Endodermal cell (in vitro differentiated cells): ENCODE measurements around the gene ZNRD2. TPM values are rescaled to one million over a fixed set of nuclear protein-coding genes. Genes with fewer than 3 reads are reported as not detected.

ENCODE experiments used
- DNase-seq: peaks from one replicate; pipeline ENCODE4 v3.0.0-alpha.2; 2017
- H3K27ac ChIP-seq: 2 replicates; pipeline ENCODE4 v1.5.1; 2013; ENCODE audit warnings: mild to moderate bottlenecking, low read depth, low read length, moderate library complexity
- H3K27me3 ChIP-seq: 2 replicates; pipeline ENCODE4 v1.6.1; 2013; ENCODE audit warnings: mild to moderate bottlenecking, low read length, moderate library complexity; ENCODE audit not compliant: insufficient read depth, control insufficient read depth, poor library complexity, severe bottlenecking
- H3K36me3 ChIP-seq: 2 replicates; pipeline ENCODE4 v1.7.0; 2013; ENCODE audit warnings: mild to moderate bottlenecking, low read length, moderate library complexity; ENCODE audit not compliant: control insufficient read depth, insufficient read depth
- H3K4me1 ChIP-seq: one replicate; pipeline ENCODE4 v1.7.0; 2013; ENCODE audit warnings: low read length; ENCODE audit not compliant: control insufficient read depth, insufficient read depth
- H3K4me3 ChIP-seq: 2 replicates; pipeline ENCODE4 v1.5.1; 2013; ENCODE audit warnings: mild to moderate bottlenecking, low read length, moderate library complexity
- H3K9ac ChIP-seq: 2 replicates; pipeline ENCODE4 v1.6.1; 2013; ENCODE audit warnings: mild to moderate bottlenecking, low read length, moderate library complexity; ENCODE audit not compliant: poor library complexity, severe bottlenecking; ENCODE audit errors: extremely low read depth
- H3K9me3 ChIP-seq: 2 replicates; pipeline ENCODE4 v1.6.1; 2013; ENCODE audit warnings: mild to moderate bottlenecking, low read length, moderate library complexity; ENCODE audit not compliant: control insufficient read depth
- H3K27ac Mint-ChIP-seq: 2 replicates; pipeline ENCODE4 v1.8.0; 2020; ENCODE audit warnings: mixed read lengths
- H3K27me3 Mint-ChIP-seq: 2 replicates; pipeline ENCODE4 v1.8.0; 2021; ENCODE audit warnings: mild to moderate bottlenecking, mixed read lengths; ENCODE audit not compliant: insufficient read depth
- H3K36me3 Mint-ChIP-seq: 2 replicates; pipeline ENCODE4 v1.8.0; 2020; ENCODE audit warnings: low read depth, mixed read lengths
- H3K4me1 Mint-ChIP-seq: 2 replicates; pipeline ENCODE4 v1.8.0; 2020; ENCODE audit warnings: mixed read lengths
- H3K4me3 Mint-ChIP-seq: 2 replicates; pipeline ENCODE4 v1.8.0; 2020; ENCODE audit warnings: mild to moderate bottlenecking, moderate library complexity, mixed read lengths
- H3K9me3 Mint-ChIP-seq: 2 replicates; pipeline ENCODE4 v1.8.0; 2020; ENCODE audit warnings: mild to moderate bottlenecking, mixed read lengths
- WGBS, 2 experiments: methylation state at CpG; one replicate each; pipeline versions ENCODE4 v1.1.5 to v1.1.7; 2013; ENCODE audit warnings: missing lambda C conversion rate in 2 of 2, mixed read lengths in 1 of 2; ENCODE audit not compliant: insufficient coverage in 1 of 2, insufficient read length in 1 of 2; 5-methylcytosine and 5-hydroxymethylcytosine counted together
- total RNA-seq, 2 donors: library from RNA; stranded (reverse); fragmentation: NEBNext Ultra II Directional in 1 of 2; extraction: Animal tissue kit (Norgen Biotek cat#: 25700) in 1 of 2; gene quantifications; 2 replicates in 1 of 2; 3 replicates in 1 of 2; pipeline ENCODE4 v1.2.1, GENCODE V29; 2021
- TF ChIP-seq, protein P1 (sequence below): fragments of 200-600 bp; sonication (generic); conservative IDR thresholded peaks from 2 replicates; pipeline ENCODE4 v1.5.0; 2021; ENCODE audit warnings: antibody characterized with exemption, mild to moderate bottlenecking

The ZNRD2 gene
- total RNA-seq, 2 donors from 2014 or later = 32.8 to 36.5 TPM

- Mint-ChIP-seq H3K27ac (peak overlapping the region; percentile 88), H3K4me3 (peak overlapping the region; percentile 82), H3K4me1 (peaks cover 12% of the 10 kb centered on the region), H3K27me3 (no peaks in the 10 kb centered on the region), H3K36me3 (peaks cover 22% of the 10 kb centered on the region), H3K9me3 (no peaks in the 10 kb centered on the region)
- peaks cover 8% of the 10 kb centered on the region for H3K4me1 ChIP-seq
- no peaks in the 10 kb centered on the region for H3K27me3 ChIP-seq
- peak overlapping the region; percentile 84 for H3K4me3 ChIP-seq
- H3K27ac ChIP-seq = peak overlapping the region; percentile 61
- peak overlapping the region; percentile 57 for H3K9ac ChIP-seq
- 3 to 5% methylated on average over 7 to 50 of the region's 50 CpGs for WGBS, 2 experiments
- H3K36me3 ChIP-seq = peaks cover 40% of the 10 kb centered on the region
- no peak for DNase-seq
- no peaks in the 10 kb centered on the region for H3K9me3 ChIP-seq
- TF ChIP-seq, protein P1, sequence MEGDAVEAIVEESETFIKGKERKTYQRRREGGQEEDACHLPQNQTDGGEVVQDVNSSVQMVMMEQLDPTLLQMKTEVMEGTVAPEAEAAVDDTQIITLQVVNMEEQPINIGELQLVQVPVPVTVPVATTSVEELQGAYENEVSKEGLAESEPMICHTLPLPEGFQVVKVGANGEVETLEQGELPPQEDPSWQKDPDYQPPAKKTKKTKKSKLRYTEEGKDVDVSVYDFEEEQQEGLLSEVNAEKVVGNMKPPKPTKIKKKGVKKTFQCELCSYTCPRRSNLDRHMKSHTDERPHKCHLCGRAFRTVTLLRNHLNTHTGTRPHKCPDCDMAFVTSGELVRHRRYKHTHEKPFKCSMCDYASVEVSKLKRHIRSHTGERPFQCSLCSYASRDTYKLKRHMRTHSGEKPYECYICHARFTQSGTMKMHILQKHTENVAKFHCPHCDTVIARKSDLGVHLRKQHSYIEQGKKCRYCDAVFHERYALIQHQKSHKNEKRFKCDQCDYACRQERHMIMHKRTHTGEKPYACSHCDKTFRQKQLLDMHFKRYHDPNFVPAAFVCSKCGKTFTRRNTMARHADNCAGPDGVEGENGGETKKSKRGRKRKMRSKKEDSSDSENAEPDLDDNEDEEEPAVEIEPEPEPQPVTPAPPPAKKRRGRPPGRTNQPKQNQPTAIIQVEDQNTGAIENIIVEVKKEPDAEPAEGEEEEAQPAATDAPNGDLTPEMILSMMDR = no peak
Measured at GRCh38 chr11:65615950-65616574, 45.8 kb downstream of the ZNRD2 start.

GRCh38 chr11:65616575-65617001, 46.3 kb downstream of the ZNRD2 start:
- DNase-seq = no peak
- H3K9me3 ChIP-seq = no peaks in the 10 kb centered on the region
- H3K27ac Mint-ChIP-seq = peak overlapping the region; percentile 88
- H3K36me3 ChIP-seq = peaks cover 44% of the 10 kb centered on the region
- no peak overlapping the region for H3K27ac ChIP-seq
- H3K27me3 Mint-ChIP-seq = no peaks in the 10 kb centered on the region
- WGBS, 2 experiments = 88 to 94% methylated on average over 5 to 9 of the region's 10 CpGs
- peaks cover 27% of the 10 kb centered on the region for H3K36me3 Mint-ChIP-seq
- peak overlapping the region; percentile 84 for H3K4me3 ChIP-seq
- H3K9me3 Mint-ChIP-seq = no peaks in the 10 kb centered on the region
- TF ChIP-seq, protein P1 = no peak
- peaks cover 12% of the 10 kb centered on the region for H3K4me1 Mint-ChIP-seq
- peak overlapping the region; percentile 57 for H3K9ac ChIP-seq
- H3K4me3 Mint-ChIP-seq = peak overlapping the region; percentile 82
- peaks cover 8% of the 10 kb centered on the region for H3K4me1 ChIP-seq
- H3K27me3 ChIP-seq = no peaks in the 10 kb centered on the region

DNA sequence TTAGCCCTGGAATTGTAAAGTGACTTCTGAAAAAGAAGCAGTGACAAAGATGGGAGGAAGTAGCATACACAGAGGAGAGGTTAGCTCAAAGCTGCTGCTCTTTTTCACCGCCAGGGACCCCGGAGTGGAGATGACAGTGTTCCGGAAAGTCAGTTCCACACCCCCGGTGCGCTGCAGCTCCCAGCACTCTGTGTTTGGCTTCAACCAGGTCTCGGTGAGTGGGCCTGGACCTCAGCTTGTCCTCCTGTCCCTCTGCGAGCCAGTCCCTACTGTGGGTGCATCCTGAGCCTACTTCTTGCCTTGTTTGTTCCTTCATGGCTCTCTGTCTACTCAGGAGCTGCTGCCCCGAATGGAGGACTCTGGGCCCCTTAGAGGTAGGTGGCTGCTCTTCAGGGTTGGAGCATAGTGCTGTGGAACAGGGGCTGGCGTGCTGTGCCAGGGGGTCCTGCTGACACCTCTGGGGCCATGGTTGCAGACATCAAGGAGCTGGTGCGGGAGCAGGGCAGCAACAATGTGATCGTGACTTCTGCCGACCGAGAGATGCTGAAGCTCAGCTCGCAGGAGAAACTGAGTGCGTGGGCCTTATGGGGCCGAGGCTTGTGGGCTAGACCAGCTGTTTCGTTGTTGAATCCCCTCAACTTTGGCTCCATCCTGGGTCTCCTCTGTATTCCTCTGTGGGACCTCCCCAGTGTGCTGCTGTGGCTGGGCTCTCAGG, 47.0 kb downstream of the ZNRD2 start:
- no peak for DNase-seq
- H3K27ac Mint-ChIP-seq = no peak overlapping the region
- peaks cover 30% of the 10 kb centered on the region for H3K36me3 Mint-ChIP-seq
- no peaks in the 10 kb centered on the region for H3K9me3 Mint-ChIP-seq
- peaks cover 8% of the 10 kb centered on the region for H3K4me1 Mint-ChIP-seq
- H3K4me3 Mint-ChIP-seq = peak overlapping the region; percentile 82
- peak overlapping the region; percentile 84 for H3K4me3 ChIP-seq
- H3K9me3 ChIP-seq = no peaks in the 10 kb centered on the region
- H3K4me1 ChIP-seq = peaks cover 8% of the 10 kb centered on the region
- TF ChIP-seq, protein P1 = no peak
- no peak overlapping the region for H3K27ac ChIP-seq
- no peaks in the 10 kb centered on the region for H3K27me3 Mint-ChIP-seq
- H3K36me3 ChIP-seq = peaks cover 44% of the 10 kb centered on the region
- 93 to 95% methylated on average over 15 to 17 of the region's 17 CpGs for WGBS, 2 experiments
- no peaks in the 10 kb centered on the region for H3K27me3 ChIP-seq
- no peak overlapping the region for H3K9ac ChIP-seq
